CD14-positive monocyte (primary cell): ENCODE data around the gene PHF23. TPM values are rescaled to one million over a fixed set of nuclear protein-coding genes. Genes with fewer than 3 reads are reported as not detected.

ENCODE experiments used
- DNase-seq, 3 donors: peaks; one replicate each; pipeline ENCODE4 v3.0.0-alpha.2; 2011 to 2022
- H2AFZ ChIP-seq: 2 replicates; pipeline ENCODE4 v1.6.0; 2012; ENCODE audit warnings: mild to moderate bottlenecking, low read depth, low read length, inconsistent platforms; ENCODE audit not compliant: insufficient read depth, poor library complexity, severe bottlenecking
- H3K27ac ChIP-seq, 2 donors: 1 replicate in 1 of 2; 2 replicates in 1 of 2; pipeline ENCODE4 v1.5.1; 2012 to 2013; ENCODE audit warnings: low read length in 2 of 2, control low read depth in 1 of 2, inconsistent platforms in 1 of 2, low read depth in 1 of 2, mild to moderate bottlenecking in 1 of 2
- H3K27me3 ChIP-seq, 2 donors: one replicate each; pipeline versions ENCODE4 v1.6.0 to v1.6.1; 2011 to 2013; ENCODE audit warnings: low read length in 2 of 2; ENCODE audit not compliant: control insufficient read depth in 2 of 2, insufficient read depth in 2 of 2
- H3K36me3 ChIP-seq, 2 donors: replicated peaks in 1 of 2; 1 replicate in 1 of 2; 2 replicates in 1 of 2; pipeline versions ENCODE4 v1.5.1 to v1.6.1; 2012 to 2013; ENCODE audit warnings: low read length in 2 of 2, control low read depth in 1 of 2, inconsistent platforms in 1 of 2, mild to moderate bottlenecking in 1 of 2; ENCODE audit not compliant: insufficient read depth in 2 of 2, control insufficient read depth in 1 of 2
- H3K4me1 ChIP-seq, 2 donors: 1 replicate in 1 of 2; 2 replicates in 1 of 2; pipeline versions ENCODE4 v1.5.1 to v1.6.1; 2012 to 2013; ENCODE audit warnings: low read length in 2 of 2, control low read depth in 1 of 2, inconsistent platforms in 1 of 2, mild to moderate bottlenecking in 1 of 2, moderate library complexity in 1 of 2; ENCODE audit not compliant: insufficient read depth in 2 of 2, control insufficient read depth in 1 of 2
- H3K4me2 ChIP-seq: replicated peaks from 2 replicates; pipeline ENCODE3; 2012; ENCODE audit warnings: low read length, moderate library complexity, mild to moderate bottlenecking; ENCODE audit not compliant: poor library complexity, severe bottlenecking; ENCODE audit errors: extremely low read depth
- H3K4me3 ChIP-seq, 3 experiments: fragments of 200-600 bp in 1 of 3; sonication (generic) in 1 of 3; replicated peaks in 1 of 3; 1 replicate in 2 of 3; 2 replicates in 1 of 3; pipeline ENCODE4 v1.5.1; 2011 to 2013; ENCODE audit warnings: low read length in 3 of 3, mild to moderate bottlenecking in 3 of 3, control low read depth in 2 of 3, low read depth in 2 of 3, inconsistent platforms in 1 of 3, moderate library complexity in 1 of 3
- H3K79me2 ChIP-seq: 2 replicates; pipeline ENCODE4 v1.6.0; 2012; ENCODE audit warnings: mild to moderate bottlenecking, control low read depth, inconsistent platforms, low read length, moderate library complexity; ENCODE audit not compliant: insufficient read depth
- H3K9ac ChIP-seq: 2 replicates; pipeline ENCODE4 v1.6.0; 2017; ENCODE audit warnings: low read length, mild to moderate bottlenecking; ENCODE audit not compliant: insufficient read depth, poor library complexity, severe bottlenecking
- H3K9me3 ChIP-seq, 2 donors: replicated peaks in 1 of 2; 1 replicate in 1 of 2; 2 replicates in 1 of 2; pipeline versions ENCODE4 v1.5.1 to v1.6.1; 2012 to 2013; ENCODE audit warnings: low read length in 2 of 2, control low read depth in 1 of 2; ENCODE audit not compliant: control insufficient read depth in 1 of 2, insufficient read depth in 1 of 2
- H4K20me1 ChIP-seq: 2 replicates; pipeline ENCODE4 v1.6.0; 2012; ENCODE audit warnings: mild to moderate bottlenecking, low read length, control low read depth, moderate library complexity; ENCODE audit not compliant: insufficient read depth
- H3K27ac Mint-ChIP-seq, 7 donors: one replicate each; pipeline ENCODE4 v1.8.0; 2020; ENCODE audit warnings: mild to moderate bottlenecking in 7 of 7, mixed read lengths in 7 of 7, moderate library complexity in 6 of 7, inconsistent platforms in 2 of 7
- H3K27me3 Mint-ChIP-seq, 3 donors: one replicate each; pipeline ENCODE4 v1.8.0; 2021 to 2022; ENCODE audit warnings: low read depth in 3 of 3, mild to moderate bottlenecking in 3 of 3, mixed read lengths in 3 of 3, moderate library complexity in 3 of 3, inconsistent platforms in 1 of 3
- H3K36me3 Mint-ChIP-seq, 2 donors: one replicate each; pipeline ENCODE4 v1.8.0; 2020; ENCODE audit warnings: mixed read lengths in 2 of 2, inconsistent platforms in 1 of 2, mild to moderate bottlenecking in 1 of 2
- H3K4me1 Mint-ChIP-seq: one replicate; pipeline ENCODE4 v1.8.0; 2020; ENCODE audit warnings: mild to moderate bottlenecking, mixed read lengths
- H3K4me3 Mint-ChIP-seq, 2 donors: one replicate each; pipeline ENCODE4 v1.8.0; 2020; ENCODE audit warnings: mild to moderate bottlenecking in 2 of 2, mixed read lengths in 2 of 2, moderate library complexity in 1 of 2
- H3K9me3 Mint-ChIP-seq, 7 donors: one replicate each; pipeline ENCODE4 v1.8.0; 2020 to 2022; ENCODE audit warnings: mixed read lengths in 7 of 7, mild to moderate bottlenecking in 6 of 7, moderate library complexity in 6 of 7, inconsistent platforms in 2 of 7
- WGBS: methylation state at CpG from one replicate; pipeline ENCODE4 v1.1.5; 2013; ENCODE audit warnings: missing lambda C conversion rate; ENCODE audit not compliant: insufficient coverage; 5-methylcytosine and 5-hydroxymethylcytosine counted together
- intact Hi-C, 2 donors: fragments of 100-400 bp; cut with micrococcal nuclease; formaldehyde crosslinking; loops; one replicate each; pipeline versions ENCODE4 v1.15.0 to v1.15.1; 2023
- polyA plus RNA-seq, 3 donors: library from polyadenylated mRNA; depleted of rRNA in 1 of 3; unstranded in 2 of 3; stranded (reverse) in 1 of 3; fragments of 300-500 nt in 2 of 3; fragments of >200 nt in 1 of 3; fragmentation: Illumina TruSeq in 2 of 3; gene quantifications; 1 replicate in 2 of 3; 2 replicates in 1 of 3; pipeline ENCODE4 v1.2.3, GENCODE V29; 2012 to 2021
- TF ChIP-seq, protein P1 (sequence below): fragments of 200-600 bp; IDR thresholded peaks from one replicate; pipeline ENCODE4 v1.8.0; 2022; ENCODE audit warnings: antibody characterized with exemption, mild to moderate bottlenecking

The PHF23 gene
- polyA plus RNA-seq, 3 donors, result 12.0 to 18.0 (median 12.9) TPM

DNA sequence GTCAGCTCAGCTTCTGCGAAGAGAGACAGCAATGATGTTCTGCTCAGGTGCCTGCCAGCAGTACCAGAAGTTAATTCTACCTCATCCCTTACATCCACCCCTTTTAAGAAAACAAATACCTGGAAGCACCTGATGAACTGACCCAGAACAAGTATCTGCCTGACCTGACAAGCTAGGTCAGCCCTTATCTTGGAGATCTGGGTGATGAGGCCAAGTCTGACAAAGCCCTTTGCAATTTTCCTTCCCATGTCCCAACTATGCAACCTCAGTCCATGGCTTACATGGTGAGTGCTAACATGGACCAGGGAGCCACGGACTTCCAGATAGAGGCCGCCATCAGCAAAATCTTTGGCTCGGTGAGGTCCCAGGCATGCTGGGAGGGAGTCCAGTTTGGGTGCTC, 15.9 kb downstream of the PHF23 start:
- H3K36me3 ChIP-seq, result peaks cover 48 to 70% of the 10 kb centered on the region in 2 donors
- H3K27me3 ChIP-seq, result no peaks in the 10 kb centered on the region
- peaks cover 59 to 70% of the 10 kb centered on the region in 2 donors for H3K36me3 Mint-ChIP-seq
- intact Hi-C loops, result loop anchor here (5.0 kb wide), 1 partner anchor 74 kb away; no protein-coding TSS in a partner anchor
- H3K4me1 ChIP-seq, result peaks cover 27 to 34% of the 10 kb centered on the region in 2 donors
- no peak overlapping the region for H3K9ac ChIP-seq
- H3K27ac Mint-ChIP-seq, result peak overlapping the region in 1 of 7 donors; percentile 46
- no peak overlapping the region for H3K27ac ChIP-seq
- no peaks in the 10 kb centered on the region for H3K9me3 ChIP-seq
- DNase-seq, result no peak
- no peak overlapping the region for H3K4me3 Mint-ChIP-seq
- no peak overlapping the region for H3K4me3 ChIP-seq
- H3K4me1 Mint-ChIP-seq, result peaks cover 32% of the 10 kb centered on the region
- H3K4me2 ChIP-seq, result no peak overlapping the region
- TF ChIP-seq, protein P1, sequence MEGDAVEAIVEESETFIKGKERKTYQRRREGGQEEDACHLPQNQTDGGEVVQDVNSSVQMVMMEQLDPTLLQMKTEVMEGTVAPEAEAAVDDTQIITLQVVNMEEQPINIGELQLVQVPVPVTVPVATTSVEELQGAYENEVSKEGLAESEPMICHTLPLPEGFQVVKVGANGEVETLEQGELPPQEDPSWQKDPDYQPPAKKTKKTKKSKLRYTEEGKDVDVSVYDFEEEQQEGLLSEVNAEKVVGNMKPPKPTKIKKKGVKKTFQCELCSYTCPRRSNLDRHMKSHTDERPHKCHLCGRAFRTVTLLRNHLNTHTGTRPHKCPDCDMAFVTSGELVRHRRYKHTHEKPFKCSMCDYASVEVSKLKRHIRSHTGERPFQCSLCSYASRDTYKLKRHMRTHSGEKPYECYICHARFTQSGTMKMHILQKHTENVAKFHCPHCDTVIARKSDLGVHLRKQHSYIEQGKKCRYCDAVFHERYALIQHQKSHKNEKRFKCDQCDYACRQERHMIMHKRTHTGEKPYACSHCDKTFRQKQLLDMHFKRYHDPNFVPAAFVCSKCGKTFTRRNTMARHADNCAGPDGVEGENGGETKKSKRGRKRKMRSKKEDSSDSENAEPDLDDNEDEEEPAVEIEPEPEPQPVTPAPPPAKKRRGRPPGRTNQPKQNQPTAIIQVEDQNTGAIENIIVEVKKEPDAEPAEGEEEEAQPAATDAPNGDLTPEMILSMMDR, result no peak
- H3K27me3 Mint-ChIP-seq, result peaks cover 0 to 2% (median 2%) of the 10 kb centered on the region in 3 donors
- peaks cover 0 to 2% (median 0%) of the 10 kb centered on the region in 7 donors for H3K9me3 Mint-ChIP-seq
- peaks cover 21% of the 10 kb centered on the region for H3K79me2 ChIP-seq
- H4K20me1 ChIP-seq, result peaks cover 18% of the 10 kb centered on the region
- WGBS, result 92% methylated on average over 2 of the region's 4 CpGs
- H2AFZ ChIP-seq, result no peak overlapping the region

DNA sequence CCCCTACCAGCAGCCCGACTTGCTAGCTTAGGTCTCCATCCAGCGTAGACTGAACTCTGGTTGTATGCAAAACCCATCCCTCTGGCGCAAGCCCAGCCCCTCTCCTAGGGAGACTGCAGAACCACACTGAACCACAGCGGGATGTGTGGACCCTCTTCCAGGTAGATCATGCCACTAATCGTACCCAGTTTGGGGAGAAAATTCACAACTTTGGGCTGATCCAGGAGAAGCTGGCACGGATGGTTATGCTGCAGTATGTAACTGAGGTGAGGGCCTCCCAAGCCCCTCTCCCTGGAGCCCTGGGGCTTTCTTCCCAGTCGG, 16.3 kb downstream of the PHF23 start:
- TF ChIP-seq, protein P1, result no peak
- H3K9ac ChIP-seq, result no peak overlapping the region
- H4K20me1 ChIP-seq, result peaks cover 18% of the 10 kb centered on the region
- H3K36me3 ChIP-seq, result peaks cover 48 to 66% of the 10 kb centered on the region in 2 donors
- Mint-ChIP-seq H3K4me3 (no peak overlapping the region), H3K9me3 (peaks cover 0 to 2% (median 0%) of the 10 kb centered on the region in 7 donors), H3K4me1 (peaks cover 37% of the 10 kb centered on the region), H3K27me3 (peaks cover 0 to 2% (median 2%) of the 10 kb centered on the region in 3 donors), H3K27ac (no peak overlapping the region), H3K36me3 (peaks cover 54 to 66% of the 10 kb centered on the region in 2 donors)
- H3K27me3 ChIP-seq, result no peaks in the 10 kb centered on the region
- H3K79me2 ChIP-seq, result peaks cover 24% of the 10 kb centered on the region
- intact Hi-C loops, result loop anchor here (5.0 kb wide), 1 partner anchor 74 kb away; no protein-coding TSS in a partner anchor
- 90% methylated on average over 5 of the region's 7 CpGs for WGBS
- no peak overlapping the region for H2AFZ ChIP-seq
- H3K9me3 ChIP-seq, result no peaks in the 10 kb centered on the region
- no peak overlapping the region for H3K4me2 ChIP-seq
- H3K4me1 ChIP-seq, result peaks cover 31 to 39% of the 10 kb centered on the region in 2 donors
- H3K4me3 ChIP-seq, result no peak overlapping the region
- DNase-seq, result no peak
- no peak overlapping the region for H3K27ac ChIP-seq
